H1 (cell line): Measurements from ENCODE around the gene C20orf173. TPM values are rescaled to one million over a fixed set of nuclear protein-coding genes. Genes with fewer than 3 reads are reported as not detected.

Experiments
- NANOG ChIP-seq: IDR thresholded peaks from 2 replicates; pipeline ENCODE4 v1.6.1; 2011; ENCODE audit warnings: low read length, low read depth, mild to moderate bottlenecking, inconsistent platforms; ENCODE audit not compliant: insufficient read depth, poor library complexity, severe bottlenecking
- polyA plus RNA-seq, 7 experiments: library from polyadenylated mRNA; depleted of rRNA in 3 of 7; stranded (reverse) in 5 of 7; unstranded in 2 of 7; fragments of >200 nt in 5 of 7; fragments of 200-250 nt in 2 of 7; gene quantifications; 1 replicate in 5 of 7; 2 replicates in 1 of 7; 4 replicates in 1 of 7; pipeline versions ENCODE4 v1.2.1 to v1.2.3, GENCODE V29; 2011 to 2013; ENCODE audit warnings: missing spikeins in 2 of 7, mixed read lengths in 2 of 7
- total RNA-seq: library from RNA; stranded (reverse); fragmentation: NEBNext Ultra II Directional; extraction: Animal tissue kit (Norgen Biotek cat#: 25700); gene quantifications from 2 replicates; pipeline ENCODE4 v1.2.1, GENCODE V29; 2021

The C20orf173 gene
- total and polyA plus RNA-seq, 2 of the 8 experiments (the other 6 are each of a cell fraction or from before 2014, with no cell fraction given) = not detected

DNA sequence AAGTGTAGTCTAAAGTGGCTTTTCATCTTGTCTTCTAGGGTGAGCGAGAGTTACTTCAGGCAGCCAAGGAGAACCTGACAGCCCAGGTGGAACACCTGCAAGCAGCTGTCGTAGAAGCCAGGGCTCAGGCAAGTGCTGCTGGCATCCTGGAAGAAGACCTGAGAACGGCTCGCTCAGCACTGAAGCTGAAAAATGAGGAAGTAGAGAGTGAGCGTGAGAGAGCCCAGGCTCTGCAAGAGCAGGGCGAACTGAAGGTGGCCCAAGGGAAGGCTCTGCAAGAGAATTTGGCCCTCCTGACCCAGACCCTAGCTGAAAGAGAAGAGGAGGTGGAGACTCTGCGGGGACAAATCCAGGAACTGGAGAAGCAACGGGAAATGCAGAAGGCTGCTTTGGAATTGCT lies 27.1 kb downstream of the C20orf173 start (continued):
- no peak for TF ChIP-seq NANOG
